HG02884 (cell line): Measurements from ENCODE around the gene METTL16.
A peak's percentile ranks its signal among the peaks of the same experiment; 100 is the strongest.

Experiments used
- ATAC-seq: cut with Tn5 transposase; IDR thresholded peaks from one replicate; pipeline ENCODE4 v1.9.1; 2021; ENCODE audit warnings: mild to moderate bottlenecking, moderate library complexity; ENCODE audit not compliant: unreplicated experiment

METTL16 gene

DNA sequence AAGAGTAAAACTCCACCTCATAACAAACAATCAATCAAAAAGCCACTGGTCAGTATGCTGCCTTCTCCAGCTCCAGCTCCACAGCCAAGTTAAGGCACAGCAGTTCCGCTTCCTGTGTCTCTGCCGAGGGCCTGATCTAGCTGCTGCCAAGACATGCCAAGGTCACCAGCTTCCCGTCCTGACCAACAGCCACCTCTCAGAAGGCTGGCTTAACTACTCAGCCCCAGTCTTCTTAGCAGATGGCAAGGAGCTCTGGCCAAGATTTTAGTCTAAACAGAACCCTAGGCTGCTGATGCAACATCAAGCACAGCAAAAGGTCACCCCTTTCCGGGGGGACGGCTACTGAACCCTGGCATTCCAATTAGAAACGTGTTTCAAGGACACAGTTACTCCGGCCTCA is 93.1 kb downstream of the METTL16 start:
- ATAC-seq = no peak

DNA sequence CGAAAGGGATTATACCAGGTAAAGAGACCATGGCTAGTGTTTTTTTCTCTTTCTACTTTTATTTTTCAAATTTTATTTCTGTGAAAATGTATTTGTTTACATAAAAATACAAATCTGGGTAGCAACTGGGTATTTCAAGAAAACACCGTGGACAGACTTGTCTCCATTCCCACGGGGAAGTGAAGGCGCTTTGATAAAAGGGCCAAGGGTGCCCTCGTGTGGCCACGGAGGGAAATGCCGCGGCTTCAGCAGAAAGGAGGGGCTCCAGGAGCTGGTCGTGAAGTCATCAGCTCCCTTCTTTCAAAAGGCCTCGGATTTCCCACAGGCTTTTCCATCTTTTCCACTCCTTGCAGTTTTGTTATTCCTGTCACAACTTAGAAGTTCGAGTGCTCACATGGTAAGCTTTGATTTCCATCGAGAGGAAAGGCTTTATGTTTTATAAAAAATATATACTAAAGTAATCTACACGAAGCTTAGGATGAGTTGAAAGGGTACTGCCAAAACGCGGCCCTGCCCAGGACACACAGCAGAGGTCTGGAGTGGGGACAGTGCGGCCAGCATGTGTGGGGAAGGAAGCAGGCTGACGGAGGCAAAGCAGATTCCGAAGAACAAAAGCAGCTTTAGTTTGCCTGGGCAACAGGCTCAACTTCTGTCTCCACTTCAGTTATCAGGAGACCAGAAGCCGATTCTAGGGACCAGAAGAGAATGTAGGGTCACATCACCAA is 95.5 kb downstream of the METTL16 start:
- no peak for ATAC-seq

- no peak for ATAC-seq
Measured at GRCh38 chr17:2415081-2415480, 96.6 kb downstream of the METTL16 start.

DNA sequence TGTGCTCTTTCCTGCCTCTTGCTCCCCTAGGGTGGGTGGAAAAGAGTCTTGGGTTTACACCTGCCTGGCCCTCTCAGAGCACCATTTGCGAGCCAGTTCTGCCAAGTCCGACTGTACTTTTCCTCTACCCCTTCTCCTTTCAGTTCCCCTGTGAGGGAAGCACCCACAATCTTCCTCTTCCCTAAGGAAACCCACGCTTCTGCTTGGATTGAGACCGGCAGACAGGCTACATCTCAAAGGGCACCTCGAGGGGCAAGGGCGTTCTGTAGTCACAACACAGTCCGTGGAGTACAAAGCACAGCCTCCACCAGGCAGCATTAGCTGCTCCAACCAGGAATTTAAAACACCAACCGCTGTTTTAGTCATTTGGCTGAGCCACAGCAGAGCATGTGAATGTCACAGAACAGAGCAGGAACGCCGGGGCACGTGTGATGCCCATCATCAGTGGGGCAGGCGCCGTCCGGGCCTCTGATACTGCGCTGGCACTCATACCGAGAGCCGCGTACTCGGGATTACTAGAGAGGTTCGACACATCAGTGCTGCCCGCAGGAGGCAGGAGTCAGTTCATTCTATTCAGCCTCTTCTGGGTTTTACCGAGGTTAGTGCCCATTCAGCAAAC is 97.1 kb downstream of the METTL16 start:
- ATAC-seq = no peak

- no peak for ATAC-seq
Measured at GRCh38 chr17:2412561-2413021, 99.1 kb downstream of the METTL16 start.

- no peak for ATAC-seq
Measured at GRCh38 chr17:2410951-2411350, 100.7 kb downstream of the METTL16 start.

- no peak for ATAC-seq
Measured at GRCh38 chr17:2406903-2407790, 104.5 kb downstream of the METTL16 start.

- no peak for ATAC-seq
Measured at GRCh38 chr17:2406271-2406902, 105.3 kb downstream of the METTL16 start.

- no peak for ATAC-seq
Measured at GRCh38 chr17:2405247-2405926, 106.3 kb downstream of the METTL16 start.

DNA sequence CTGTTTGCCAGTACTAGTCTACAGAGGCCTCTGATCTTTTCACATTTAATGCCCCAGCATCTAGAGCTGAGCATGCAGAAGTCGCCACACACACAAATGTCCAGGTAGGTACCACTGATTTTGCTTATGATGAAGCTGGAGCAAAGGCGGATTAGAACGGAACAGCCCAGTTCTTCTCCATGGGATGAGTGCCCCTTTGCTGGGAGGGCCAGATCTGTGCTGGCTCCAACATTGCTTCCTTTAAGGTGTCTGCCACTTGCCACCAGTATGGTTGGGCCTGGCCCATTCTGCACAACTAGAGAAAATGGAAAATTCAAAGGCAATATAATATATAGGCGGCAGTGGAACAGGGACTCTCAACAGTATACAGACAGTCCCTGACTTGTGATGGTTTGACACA is 108.6 kb downstream of the METTL16 start:
- no peak for ATAC-seq

DNA sequence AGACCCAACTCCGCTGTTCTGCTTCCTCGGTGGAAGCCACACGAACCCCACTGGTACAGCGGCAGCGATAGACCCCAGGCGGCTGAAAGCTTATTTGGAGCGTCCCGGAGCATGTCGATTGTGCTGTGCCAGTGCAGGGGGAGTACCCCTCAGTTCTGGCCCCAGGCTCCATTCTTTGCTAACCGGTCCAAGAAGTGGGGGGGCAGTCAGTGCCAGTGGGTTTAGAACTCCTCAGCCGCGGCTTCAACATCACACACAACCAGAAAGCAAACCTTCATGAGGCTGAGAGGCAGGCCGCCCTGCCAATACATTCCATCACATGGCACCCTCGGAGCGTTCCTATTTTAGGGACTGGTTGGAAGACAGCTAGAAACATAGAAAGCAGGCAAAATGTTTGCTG is 109.1 kb downstream of the METTL16 start:
- ATAC-seq = no peak

DNA sequence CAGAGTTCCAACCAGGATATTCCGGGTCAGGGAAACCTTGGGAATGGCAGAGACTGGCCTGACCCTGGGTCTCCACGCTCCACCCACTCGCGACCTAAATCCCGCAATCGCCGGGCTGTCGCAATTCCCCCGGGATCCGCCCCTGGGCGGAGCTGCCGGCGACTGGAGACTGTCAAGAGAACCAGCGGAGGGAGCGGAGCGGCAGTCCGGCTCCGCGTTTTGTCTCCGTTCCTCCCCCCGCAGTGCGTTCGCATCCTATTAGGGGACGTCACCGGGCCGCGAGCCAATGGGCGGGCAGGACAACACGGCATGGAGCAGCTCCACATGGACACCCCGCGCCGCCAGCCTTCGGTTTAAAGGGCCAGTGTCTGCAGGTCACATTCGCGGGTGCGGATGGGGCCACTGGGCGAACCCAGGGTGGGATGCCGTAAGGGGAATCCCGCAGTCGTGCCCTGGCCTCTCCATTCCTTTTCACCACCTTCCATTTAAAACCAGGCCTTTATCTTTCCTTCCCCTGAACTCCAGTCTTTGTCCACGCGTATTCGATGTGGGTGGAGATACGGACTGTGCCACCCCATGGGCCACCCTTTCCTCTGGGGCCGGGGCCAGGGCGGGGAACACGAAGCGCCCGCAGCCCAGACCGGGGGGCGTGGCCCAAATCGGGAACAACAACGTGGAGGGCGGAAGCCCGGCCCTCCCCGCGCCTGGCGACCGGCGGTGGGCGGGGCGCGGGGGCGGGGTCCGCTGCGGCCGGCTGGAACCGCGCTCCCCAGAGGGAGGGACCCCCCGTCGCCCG is 110.1 kb downstream of the METTL16 start:
- peak; percentile 43 for ATAC-seq

DNA sequence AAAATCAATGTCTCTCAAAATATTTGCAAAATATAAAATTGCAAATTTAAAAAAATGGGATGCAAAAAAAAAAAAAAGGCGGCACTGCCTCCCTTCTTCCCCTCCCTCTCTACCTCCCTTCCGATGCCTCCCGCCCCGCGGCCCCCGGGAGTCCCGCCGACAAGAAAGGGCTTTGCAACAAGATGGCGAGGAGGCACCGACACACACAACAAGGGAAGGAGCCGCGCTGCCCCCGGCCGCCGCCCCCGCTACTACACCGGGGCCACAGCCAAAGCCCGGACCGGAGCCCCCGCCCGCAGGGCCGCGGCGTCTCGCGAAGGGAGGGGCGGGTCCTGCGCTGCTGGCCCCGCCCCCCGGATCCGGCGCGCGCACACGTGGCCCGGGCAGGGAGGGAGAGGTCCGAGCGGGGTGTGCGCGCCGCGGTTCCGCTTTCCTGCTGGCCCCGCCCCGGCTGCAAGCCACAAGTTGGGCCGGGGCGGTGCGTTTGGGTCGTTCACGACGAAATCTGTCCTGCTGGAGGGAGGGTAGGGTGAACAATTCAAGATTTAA is 110.7 kb downstream of the METTL16 start, which contains the start of gene MNT:
TSS of gene MNT (minus strand) at position 184 of the 549 bp plus-strand sequence. CDS start 348 bp downstream, outside the sequence.
- ATAC-seq = peak; percentile 27

DNA sequence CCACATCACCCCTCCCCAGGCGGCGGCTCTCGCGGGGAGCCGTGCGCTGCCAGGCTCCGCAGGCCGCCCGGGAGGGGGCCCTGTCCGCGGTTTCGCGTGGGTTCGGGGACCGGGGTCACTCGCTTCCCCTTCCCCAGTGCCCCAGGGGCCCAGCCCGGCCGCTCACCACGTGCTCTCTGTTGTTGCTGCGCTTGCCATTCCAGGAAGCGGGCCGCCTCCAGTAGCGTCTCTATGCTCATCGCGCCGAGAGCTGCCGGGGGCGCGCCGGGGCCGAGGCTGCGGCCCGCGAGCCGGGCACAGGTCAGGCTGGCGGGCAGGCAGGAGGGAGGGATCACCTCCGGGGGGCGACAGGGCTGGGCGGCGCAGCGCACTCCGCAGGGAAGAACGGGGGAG is 111.2 kb downstream of the METTL16 start:
- no peak for ATAC-seq

GRCh38 chr17:2399572-2400473 is 111.9 kb downstream of the METTL16 start:
- peak; percentile 34 for ATAC-seq

DNA sequence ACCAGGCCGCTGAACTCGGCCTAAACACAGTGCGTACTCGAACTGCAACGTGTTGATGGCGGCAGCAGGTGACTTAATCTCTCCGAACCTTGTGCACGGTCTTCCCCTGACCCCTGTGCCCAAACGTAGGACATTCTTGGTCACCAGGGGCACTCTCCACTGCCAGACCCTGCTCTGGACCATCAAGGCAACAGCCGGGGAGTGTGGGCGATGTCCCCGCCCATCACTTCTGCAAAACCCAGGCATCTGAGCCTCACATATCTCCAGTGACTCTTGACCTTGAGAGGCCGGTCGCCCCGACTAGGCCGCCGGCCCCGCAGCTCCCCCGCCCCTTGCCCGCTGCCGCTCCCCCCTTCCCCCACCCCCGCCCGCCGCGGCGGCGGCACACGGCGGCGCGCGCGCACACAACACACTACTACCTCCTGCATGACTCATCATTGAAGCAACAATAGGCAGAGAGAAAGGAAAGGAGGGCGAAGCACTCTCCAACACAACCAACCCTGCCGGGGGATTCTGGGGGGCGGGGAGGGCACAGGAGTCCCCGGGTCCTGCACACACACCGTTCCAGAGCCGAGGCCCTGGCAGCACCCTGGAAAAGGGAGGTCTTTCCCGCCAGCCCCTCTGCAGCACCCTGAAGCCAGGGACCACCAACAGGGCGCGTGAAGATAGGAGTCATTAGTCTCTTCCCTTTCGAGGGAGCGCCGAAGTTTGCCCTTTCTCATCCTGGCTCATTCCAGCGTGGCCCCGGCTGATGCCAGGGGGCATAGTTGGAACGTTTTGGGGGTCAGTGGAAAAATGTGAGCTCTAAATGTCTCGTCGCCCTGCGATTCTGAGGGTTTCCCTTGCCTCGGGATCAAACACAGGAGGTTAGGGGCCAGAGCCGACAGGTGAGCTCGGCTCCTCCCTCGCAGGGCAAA is 112.8 kb downstream of the METTL16 start:
- no peak for ATAC-seq

GRCh38 chr17:2398182-2398581 is 113.5 kb downstream of the METTL16 start:
- no peak for ATAC-seq
